ENCODE results near the gene PHLDB1.
"Not testable (repeated sequence)": the region's sequence is repeated elsewhere in the genome, so short reads cannot be mapped to it uniquely, and the experiment has no call there.

Gene PHLDB1

DNA sequence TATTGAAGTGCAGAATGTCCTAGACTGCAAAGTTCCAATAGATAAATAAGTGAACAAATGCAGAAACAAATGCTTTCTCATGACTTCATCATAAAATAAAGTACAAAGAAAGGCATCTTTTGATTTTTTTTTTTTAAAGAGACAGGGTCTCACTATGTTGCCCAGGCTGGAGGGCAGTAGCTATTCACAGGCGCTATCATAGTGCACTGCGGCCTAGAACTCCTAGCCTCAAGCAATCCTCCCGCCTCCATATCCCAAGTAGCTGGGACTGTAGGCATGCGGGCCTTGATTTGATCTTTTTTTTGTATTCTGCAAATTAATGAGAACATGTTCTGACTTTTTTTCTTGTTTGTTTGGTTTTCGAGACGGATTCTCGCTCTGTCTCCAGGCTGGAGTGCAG, 32.8 kb upstream of the PHLDB1 start:
- no peak overlapping the region for H2BK120ac ChIP-seq (ENCODE audit: insufficient read depth, low read length, poor library complexity)
- H3K79me1 ChIP-seq (ENCODE audit: low read length), result peaks cover 6% of the 10 kb centered on the region
- H3K4ac ChIP-seq (ENCODE audit: low read depth, low read length), result peak overlapping the region; percentile 98
- H3K18ac ChIP-seq (ENCODE audit: low read length), result no peak overlapping the region
- H3K4me2 ChIP-seq (ENCODE audit: low read length), result no peak overlapping the region
- no peak overlapping the region for H4K91ac ChIP-seq (ENCODE audit: low read depth, low read length)
- no peak overlapping the region for H2BK12ac ChIP-seq (ENCODE audit: low read length)
- H2AFZ ChIP-seq (ENCODE audit: insufficient read depth, low read length, poor library complexity), result no peak overlapping the region
- no peak overlapping the region for H2AK5ac ChIP-seq (ENCODE audit: low read length)
- H4K8ac ChIP-seq (ENCODE audit: low read depth, low read length), result no peak overlapping the region
- DNase-seq, result peak; percentile 13 to 47
- H3K9ac ChIP-seq (ENCODE audit: low read length), result no peak overlapping the region
- H3K9me3 ChIP-seq (ENCODE audit: insufficient read depth, low read depth, low read length), result no peaks in the 10 kb centered on the region
- H4K12ac ChIP-seq (ENCODE audit: low read depth, low read length), result peak overlapping the region; percentile 54
- WGBS (ENCODE audit: extremely low coverage, insufficient coverage, insufficient read length), result no CpG with 5 or more reads among the region's 7 CpGs
- no peaks in the 10 kb centered on the region for H3K27me3 ChIP-seq (ENCODE audit: insufficient read depth, low read length)
- H3K27ac ChIP-seq (ENCODE audit: low read depth, low read length), result no peak overlapping the region
- peaks cover 3% of the 10 kb centered on the region in 2 experiments for H3K36me3 ChIP-seq (ENCODE audit: control insufficient read depth in 1 of 2, insufficient read depth in 2 of 2, low read length in 2 of 2)
- H2BK5ac ChIP-seq (ENCODE audit: low read depth, low read length, poor library complexity), result no peak overlapping the region
- no peak overlapping the region for H3K23ac ChIP-seq (ENCODE audit: low read length)
- H3K79me2 ChIP-seq (ENCODE audit: control insufficient read depth, insufficient read depth, low read length, poor library complexity), result peaks cover 17% of the 10 kb centered on the region
- H3K4me3 ChIP-seq (ENCODE audit: low read depth, low read length), result no peak overlapping the region
- no peak overlapping the region for H3K14ac ChIP-seq (ENCODE audit: low read length)
- peaks cover 2 to 6% of the 10 kb centered on the region in 2 experiments for H3K4me1 ChIP-seq (ENCODE audit: control insufficient read depth in 1 of 2, insufficient read depth in 2 of 2, low read length in 2 of 2)

DNA sequence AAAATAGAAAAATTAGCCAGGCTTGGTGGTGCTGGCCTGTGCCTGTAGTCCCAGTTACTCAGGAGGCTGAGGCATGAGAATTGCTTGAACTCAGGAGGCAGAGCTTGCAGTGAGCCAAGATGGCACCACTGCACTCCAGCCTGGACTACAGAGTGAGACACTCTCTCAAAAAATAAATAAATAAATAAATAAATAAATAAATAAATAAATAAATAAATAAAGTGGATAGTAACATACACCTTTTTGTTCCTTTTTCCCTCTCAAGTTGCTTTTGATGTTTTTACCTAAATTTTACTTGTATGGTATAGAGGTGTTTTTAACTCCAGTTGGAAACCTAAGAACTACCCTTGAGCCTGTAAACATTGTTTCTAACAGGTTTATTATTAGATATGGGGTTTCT, 29.4 kb upstream of the PHLDB1 start:
- H3K27me3 ChIP-seq (ENCODE audit: insufficient read depth, low read length); H4K91ac ChIP-seq (ENCODE audit: low read depth, low read length); H3K4me3 ChIP-seq (ENCODE audit: low read depth, low read length); H2AFZ ChIP-seq (ENCODE audit: insufficient read depth, low read length, poor library complexity); H3K14ac ChIP-seq (ENCODE audit: low read length); H2BK120ac ChIP-seq (ENCODE audit: insufficient read depth, low read length, poor library complexity); H2BK5ac ChIP-seq (ENCODE audit: low read depth, low read length, poor library complexity); H4K8ac ChIP-seq (ENCODE audit: low read depth, low read length); H3K9ac ChIP-seq (ENCODE audit: low read length); H4K12ac ChIP-seq (ENCODE audit: low read depth, low read length); H3K4me1 ChIP-seq (ENCODE audit: control insufficient read depth in 1 of 2, insufficient read depth in 2 of 2, low read length in 2 of 2); H3K79me1 ChIP-seq (ENCODE audit: low read length); H2BK12ac ChIP-seq (ENCODE audit: low read length); H3K18ac ChIP-seq (ENCODE audit: low read length); DNase-seq; H3K4me2 ChIP-seq (ENCODE audit: low read length); H2AK5ac ChIP-seq (ENCODE audit: low read length); H3K27ac ChIP-seq (ENCODE audit: low read depth, low read length); H3K9me3 ChIP-seq (ENCODE audit: insufficient read depth, low read depth, low read length); H3K23ac ChIP-seq (ENCODE audit: low read length): not testable (repeated sequence)
- Histone ChIP-seq H3K36me3 (ENCODE audit: control insufficient read depth in 1 of 2, insufficient read depth in 2 of 2, low read length in 2 of 2) (peaks cover 25 to 27% of the 10 kb centered on the region in 2 experiments), H3K79me2 (ENCODE audit: control insufficient read depth, insufficient read depth, low read length, poor library complexity) (peaks cover 11% of the 10 kb centered on the region), H3K4ac (ENCODE audit: low read depth, low read length) (peak overlapping the region; percentile 52)

DNA sequence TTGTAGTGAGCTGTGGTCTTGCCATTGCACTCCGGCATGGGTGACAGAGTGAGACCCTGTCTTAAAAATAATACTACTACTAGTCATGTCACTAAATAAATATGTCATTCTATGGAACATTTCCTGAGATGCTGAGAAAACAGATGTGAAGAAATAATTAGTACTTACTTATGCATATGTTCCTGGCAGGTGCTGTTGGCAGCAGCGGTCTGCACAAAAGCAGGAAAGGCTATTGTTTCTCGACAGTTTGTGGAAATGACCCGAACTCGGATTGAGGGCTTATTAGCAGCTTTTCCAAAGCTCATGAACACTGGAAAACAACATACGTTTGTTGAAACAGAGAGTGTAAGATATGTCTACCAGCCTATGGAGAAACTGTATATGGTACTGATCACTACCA, 26.4 kb upstream of the PHLDB1 start:
- Histone ChIP-seq H3K79me1 (ENCODE audit: low read length) (no peaks in the 10 kb centered on the region), H3K4me3 (ENCODE audit: low read depth, low read length) (no peak overlapping the region), H3K27ac (ENCODE audit: low read depth, low read length) (no peak overlapping the region), H3K4ac (ENCODE audit: low read depth, low read length) (peak overlapping the region; percentile 35), H3K14ac (ENCODE audit: low read length) (no peak overlapping the region), H3K27me3 (ENCODE audit: insufficient read depth, low read length) (no peaks in the 10 kb centered on the region), H2AFZ (ENCODE audit: insufficient read depth, low read length, poor library complexity) (no peak overlapping the region), H4K8ac (ENCODE audit: low read depth, low read length) (no peak overlapping the region), H3K36me3 (ENCODE audit: control insufficient read depth in 1 of 2, insufficient read depth in 2 of 2, low read length in 2 of 2) (peaks cover 40 to 47% of the 10 kb centered on the region in 2 experiments), H2BK5ac (ENCODE audit: low read depth, low read length, poor library complexity) (no peak overlapping the region), H3K4me1 (ENCODE audit: control insufficient read depth in 1 of 2, insufficient read depth in 2 of 2, low read length in 2 of 2) (no peaks in the 10 kb centered on the region), H3K9ac (ENCODE audit: low read length) (no peak overlapping the region), H3K79me2 (ENCODE audit: control insufficient read depth, insufficient read depth, low read length, poor library complexity) (peaks cover 9% of the 10 kb centered on the region), H3K18ac (ENCODE audit: low read length) (no peak overlapping the region), H2BK12ac (ENCODE audit: low read length) (no peak overlapping the region), H3K9me3 (ENCODE audit: insufficient read depth, low read depth, low read length) (no peaks in the 10 kb centered on the region), H3K4me2 (ENCODE audit: low read length) (no peak overlapping the region), H4K91ac (ENCODE audit: low read depth, low read length) (no peak overlapping the region), H3K23ac (ENCODE audit: low read length) (no peak overlapping the region), H2AK5ac (ENCODE audit: low read length) (no peak overlapping the region), H2BK120ac (ENCODE audit: insufficient read depth, low read length, poor library complexity) (no peak overlapping the region), H4K12ac (ENCODE audit: low read depth, low read length) (no peak overlapping the region)
- WGBS (ENCODE audit: extremely low coverage, insufficient coverage, insufficient read length), result no CpG with 5 or more reads among the region's 6 CpGs
- DNase-seq, result no peak

DNA sequence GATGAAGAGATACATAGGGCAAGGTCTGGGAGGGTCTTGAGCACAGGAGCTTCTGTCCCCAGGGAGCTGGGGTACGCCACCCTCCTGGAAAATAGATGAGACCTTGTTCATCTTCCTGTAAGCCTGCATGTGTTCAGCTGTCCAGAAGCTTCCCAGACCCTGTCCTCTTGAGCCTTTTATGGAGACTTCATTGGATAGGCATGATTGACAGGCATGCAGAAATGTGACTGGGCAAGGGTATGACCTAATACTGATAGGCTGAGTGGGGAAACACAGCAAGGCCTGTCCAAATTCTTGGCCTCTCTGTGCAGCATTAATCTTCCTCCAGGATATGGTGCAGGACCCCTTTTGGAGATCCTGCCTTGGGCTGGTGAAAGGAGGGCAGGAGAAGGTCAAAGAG, 19.5 kb upstream of the PHLDB1 start:
- no peak for DNase-seq
- H3K27ac ChIP-seq (ENCODE audit: low read depth, low read length), result no peak overlapping the region
- no peaks in the 10 kb centered on the region for H3K79me1 ChIP-seq (ENCODE audit: low read length)
- H2AK5ac ChIP-seq (ENCODE audit: low read length), result no peak overlapping the region
- H2BK120ac ChIP-seq (ENCODE audit: insufficient read depth, low read length, poor library complexity), result no peak overlapping the region
- no peaks in the 10 kb centered on the region for H3K27me3 ChIP-seq (ENCODE audit: insufficient read depth, low read length)
- no peak overlapping the region for H3K9ac ChIP-seq (ENCODE audit: low read length)
- no peak overlapping the region for H3K18ac ChIP-seq (ENCODE audit: low read length)
- H2BK5ac ChIP-seq (ENCODE audit: low read depth, low read length, poor library complexity), result no peak overlapping the region
- H4K12ac ChIP-seq (ENCODE audit: low read depth, low read length), result no peak overlapping the region
- H3K4me2 ChIP-seq (ENCODE audit: low read length), result no peak overlapping the region
- H2AFZ ChIP-seq (ENCODE audit: insufficient read depth, low read length, poor library complexity), result no peak overlapping the region
- no peak overlapping the region for H2BK12ac ChIP-seq (ENCODE audit: low read length)
- no peak overlapping the region for H3K4ac ChIP-seq (ENCODE audit: low read depth, low read length)
- no peak overlapping the region for H3K14ac ChIP-seq (ENCODE audit: low read length)
- H3K79me2 ChIP-seq (ENCODE audit: control insufficient read depth, insufficient read depth, low read length, poor library complexity), result no peaks in the 10 kb centered on the region
- WGBS (ENCODE audit: extremely low coverage, insufficient coverage, insufficient read length), result no CpG with 5 or more reads among the region's 1 CpG
- peaks cover 47 to 67% of the 10 kb centered on the region in 2 experiments for H3K36me3 ChIP-seq (ENCODE audit: control insufficient read depth in 1 of 2, insufficient read depth in 2 of 2, low read length in 2 of 2)
- no peak overlapping the region for H3K4me3 ChIP-seq (ENCODE audit: low read depth, low read length)
- H3K23ac ChIP-seq (ENCODE audit: low read length), result no peak overlapping the region
- no peak overlapping the region for H4K91ac ChIP-seq (ENCODE audit: low read depth, low read length)
- no peaks in the 10 kb centered on the region for H3K4me1 ChIP-seq (ENCODE audit: control insufficient read depth in 1 of 2, insufficient read depth in 2 of 2, low read length in 2 of 2)
- H4K8ac ChIP-seq (ENCODE audit: low read depth, low read length), result no peak overlapping the region
- H3K9me3 ChIP-seq (ENCODE audit: insufficient read depth, low read depth, low read length), result no peaks in the 10 kb centered on the region
